ENCODE measurements around the gene GALNT15. TPM values are rescaled to one million over a fixed set of nuclear protein-coding genes. Genes with fewer than 3 reads are reported as not detected.

GALNT15 gene
- total RNA-seq = 100 to 1,000 TPM in 2 of 4 donors, 10 to 100 TPM in 2; 18.6 to 196 (median 89.0) TPM

- Histone ChIP-seq H3K4me1 (no peaks in the 10 kb centered on the region), H3K9me3 (no peaks in the 10 kb centered on the region), H3K4me3 (peak within 1 kb of the TSS in 3 of 4 donors; percentile 14 to 45 (median 37)), H3K36me3 (no peaks in the 10 kb centered on the region), H3K27me3 (no peaks in the 10 kb centered on the region), H3K27ac (peak within 1 kb of the TSS in 3 of 4 donors; percentile 11 to 61 (median 41))
- DNase-seq = peak; percentile 35 to 82 (median 65)
- TF ChIP-seq CTCF (IDR thresholded peaks at IDR 0.05) (no peak), POLR2A (IDR thresholded peaks at IDR 0.05) (peak in 1 of 2 donors; percentile 22)
These were observed at the start of gene GALNT15 for GRCh38 chr3:16174389-16174788. GALNT15 (plus strand) TSS chr3:16174680; CDS start chr3:16175152, 472 bp downstream.

GRCh38 chr3:16126634-16127033, 47.8 kb upstream of the GALNT15 start:
- TF ChIP-seq POLR2A (IDR thresholded peaks at IDR 0.05) (no peak), CTCF (IDR thresholded peaks at IDR 0.05) (no peak)
- Histone ChIP-seq H3K4me1 (no peaks in the 10 kb centered on the region), H3K27me3 (no peaks in the 10 kb centered on the region), H3K4me3 (no peak overlapping the region), H3K36me3 (no peaks in the 10 kb centered on the region), H3K9me3 (no peaks in the 10 kb centered on the region), H3K27ac (no peak overlapping the region)
- no peak for DNase-seq

- Histone ChIP-seq H3K4me1 (no peaks in the 10 kb centered on the region), H3K9me3 (no peaks in the 10 kb centered on the region), H3K36me3 (no peaks in the 10 kb centered on the region), H3K27me3 (no peaks in the 10 kb centered on the region), H3K27ac (no peak overlapping the region), H3K4me3 (no peak overlapping the region)
- no peak for DNase-seq
- TF ChIP-seq POLR2A (IDR thresholded peaks at IDR 0.05) (no peak), CTCF (IDR thresholded peaks at IDR 0.05) (no peak)
These were observed 47.2 kb upstream of the GALNT15 start for GRCh38 chr3:16127249-16127648.

GRCh38 chr3:16130066-16130465, 44.4 kb upstream of the GALNT15 start:
- TF ChIP-seq CTCF (IDR thresholded peaks at IDR 0.05) = no peak
- no peak for TF ChIP-seq POLR2A (IDR thresholded peaks at IDR 0.05)
- Histone ChIP-seq H3K4me1 (peaks cover 0 to 8% (median 0%) of the 10 kb centered on the region in 4 donors), H3K36me3 (no peaks in the 10 kb centered on the region), H3K4me3 (no peak overlapping the region), H3K27ac (no peak overlapping the region), H3K27me3 (no peaks in the 10 kb centered on the region), H3K9me3 (no peaks in the 10 kb centered on the region)
- DNase-seq = no peak

GRCh38 chr3:16132190-16132589, 42.3 kb upstream of the GALNT15 start:
- H3K4me3 ChIP-seq = no peak overlapping the region
- no peaks in the 10 kb centered on the region for H3K36me3 ChIP-seq
- TF ChIP-seq POLR2A (IDR thresholded peaks at IDR 0.05) = no peak
- peaks cover 0 to 8% (median 0%) of the 10 kb centered on the region in 4 donors for H3K4me1 ChIP-seq
- H3K27ac ChIP-seq = peak overlapping the region in 3 of 4 donors; percentile 5 to 44 (median 31)
- no peaks in the 10 kb centered on the region for H3K27me3 ChIP-seq
- no peak for DNase-seq
- no peaks in the 10 kb centered on the region for H3K9me3 ChIP-seq

GRCh38 chr3:16132928-16133327, 41.6 kb upstream of the GALNT15 start:
- peaks cover 0 to 8% (median 0%) of the 10 kb centered on the region in 4 donors for H3K4me1 ChIP-seq
- H3K4me3 ChIP-seq = no peak overlapping the region
- DNase-seq = no peak
- peak overlapping the region in 3 of 4 donors; percentile 5 to 44 (median 22) for H3K27ac ChIP-seq
- H3K27me3 ChIP-seq = no peaks in the 10 kb centered on the region
- peaks cover 0 to 4% (median 0%) of the 10 kb centered on the region in 4 donors for H3K9me3 ChIP-seq
- H3K36me3 ChIP-seq = no peaks in the 10 kb centered on the region
- TF ChIP-seq CTCF (IDR thresholded peaks at IDR 0.05) (no peak), POLR2A (IDR thresholded peaks at IDR 0.05) (no peak)

Data from Peyer's patch (tissue), 4 donors.